Fibroblast of peridontal ligament (primary cell): ENCODE measurements around the gene PAM16.

Experiments used
- DNase-seq: peaks from one replicate; pipeline ENCODE4 v3.0.0-alpha.2; 2010; ENCODE audit errors: extremely low read depth

Gene PAM16

DNA sequence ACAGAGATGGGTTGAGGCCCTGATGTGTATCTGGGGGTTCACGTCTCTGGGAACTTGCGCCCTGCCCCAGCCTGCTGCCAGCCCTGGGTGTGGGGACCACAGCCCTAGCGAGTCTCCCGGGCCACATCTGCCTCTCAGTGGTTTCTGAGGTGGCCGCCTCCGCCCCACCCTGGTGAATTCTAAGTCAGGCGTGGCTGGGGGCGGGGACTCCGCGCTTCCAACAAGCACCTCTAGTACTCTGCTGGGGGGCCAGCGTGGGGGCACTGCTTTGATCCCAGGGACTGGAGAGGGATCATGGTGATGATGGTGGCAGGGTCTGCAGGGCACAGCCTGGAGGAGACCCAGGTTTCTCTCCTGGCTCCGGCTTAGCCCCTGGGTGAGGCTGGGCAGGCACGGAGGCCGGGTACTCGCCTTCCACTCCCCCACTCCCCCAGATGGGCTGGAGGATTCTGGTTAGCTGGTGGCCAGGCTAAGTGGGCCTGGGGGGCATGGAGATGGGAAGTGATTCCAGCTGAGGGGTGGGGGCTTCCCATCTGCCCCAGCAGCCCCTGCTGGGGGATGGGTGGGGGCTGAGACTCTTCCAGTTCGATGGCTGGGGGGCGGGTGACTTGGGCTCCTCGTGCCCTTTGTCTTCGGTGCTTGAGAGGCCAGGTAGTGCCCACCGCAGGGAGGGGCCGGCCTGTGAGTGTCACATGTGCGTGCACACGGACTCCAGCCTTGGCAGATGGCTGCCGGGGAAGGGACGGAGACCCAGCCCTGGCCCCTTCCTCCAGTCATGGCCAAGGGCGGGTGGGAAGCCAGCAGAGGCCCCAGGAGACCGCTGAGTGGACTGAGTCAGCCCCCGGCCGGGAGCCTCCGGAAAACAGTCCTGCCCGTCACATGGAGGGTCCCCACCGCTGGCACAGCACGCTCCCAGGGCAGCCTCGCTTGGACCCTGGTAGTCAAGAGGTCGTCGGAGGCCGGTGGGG, 31.4 kb downstream of the PAM16 start:
- no peak for DNase-seq

DNA sequence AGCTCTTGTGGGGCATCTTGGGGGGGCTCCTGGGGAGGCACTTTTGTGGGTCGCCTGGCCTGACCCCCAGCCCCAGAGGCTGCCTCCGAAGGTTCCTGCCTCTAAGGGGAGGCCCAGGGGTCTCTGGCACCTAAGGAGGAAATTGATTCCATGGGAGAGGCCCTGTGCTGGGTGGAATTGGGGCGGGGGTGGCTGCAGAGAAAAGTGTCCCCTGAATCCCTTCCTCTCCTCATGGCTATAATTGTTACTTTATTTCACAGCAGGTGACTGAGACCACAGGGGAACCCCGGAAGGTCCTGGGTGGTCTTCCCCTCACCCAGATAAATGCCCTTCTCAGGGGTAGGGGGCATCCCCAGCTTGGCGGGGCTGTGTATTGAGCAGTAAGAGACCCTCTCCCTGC, 32.2 kb downstream of the PAM16 start:
- no peak for DNase-seq

DNA sequence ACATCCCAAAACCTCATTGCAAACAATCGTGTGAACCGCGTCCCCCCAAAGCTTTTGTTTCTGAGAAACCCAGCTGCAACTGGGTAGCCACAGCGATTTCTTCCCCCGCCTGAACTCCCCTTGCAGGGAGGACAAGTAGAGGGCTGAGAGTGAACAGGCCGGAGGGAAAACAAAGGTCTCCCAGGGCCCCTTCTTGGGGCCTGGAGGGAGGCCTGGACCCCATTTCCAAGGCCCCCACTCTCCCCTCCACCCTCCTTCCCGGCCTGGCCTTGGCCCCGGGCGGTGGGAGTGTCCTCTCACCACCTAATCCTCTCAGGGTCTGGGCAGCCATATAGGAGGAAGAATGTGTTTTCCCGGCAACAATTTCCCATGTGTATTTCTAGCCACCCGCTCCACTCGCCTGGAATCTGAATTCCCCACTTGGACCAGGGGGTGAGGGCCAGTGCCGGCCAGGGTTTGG, 32.6 kb downstream of the PAM16 start:
- peak; percentile 38 for DNase-seq

DNA sequence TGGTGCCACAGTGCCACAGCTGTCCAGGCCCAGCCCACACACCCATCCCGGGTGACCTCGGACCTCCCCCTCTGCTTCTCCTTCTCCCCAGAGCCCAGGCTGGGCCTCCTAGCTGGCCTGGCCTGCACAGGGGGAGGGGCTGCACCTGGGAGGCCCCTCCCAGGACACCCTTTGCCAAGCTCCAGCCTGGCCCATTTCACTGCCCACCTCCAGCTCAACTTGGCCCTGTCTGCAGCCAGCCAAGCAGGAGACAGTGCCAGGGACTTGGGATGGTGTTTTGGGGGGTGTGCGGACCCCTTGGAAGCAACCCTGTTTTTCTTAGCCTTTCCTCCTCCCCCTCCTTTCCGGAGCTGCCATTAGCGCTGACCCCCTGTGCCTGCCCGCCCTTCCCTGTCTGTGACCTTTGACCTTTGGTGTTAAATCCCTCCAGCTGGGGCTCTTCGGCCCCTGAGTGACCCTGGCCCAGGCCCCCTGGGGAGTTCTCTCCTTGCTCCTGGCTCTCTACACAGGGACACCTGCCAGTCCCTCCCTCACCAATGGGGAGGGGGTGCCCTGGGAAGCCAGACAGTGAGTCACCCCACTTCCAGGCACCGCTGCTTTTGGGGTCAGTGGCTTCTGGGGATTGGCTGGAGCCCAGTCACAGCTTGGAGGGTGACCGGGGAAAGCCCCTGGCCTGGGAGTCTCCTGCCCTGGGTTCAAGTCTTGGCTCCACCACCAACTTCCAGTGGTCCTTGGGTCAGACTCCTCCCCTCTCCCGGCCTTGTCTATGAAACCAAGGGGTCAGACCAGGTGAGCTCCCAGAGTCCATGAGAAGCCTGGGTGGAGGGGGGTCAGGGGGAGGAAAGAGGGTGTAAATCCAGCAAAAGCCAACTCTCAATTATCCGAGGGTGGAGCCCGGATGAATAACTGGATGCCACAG, 33.3 kb downstream of the PAM16 start:
- no peak for DNase-seq

DNA sequence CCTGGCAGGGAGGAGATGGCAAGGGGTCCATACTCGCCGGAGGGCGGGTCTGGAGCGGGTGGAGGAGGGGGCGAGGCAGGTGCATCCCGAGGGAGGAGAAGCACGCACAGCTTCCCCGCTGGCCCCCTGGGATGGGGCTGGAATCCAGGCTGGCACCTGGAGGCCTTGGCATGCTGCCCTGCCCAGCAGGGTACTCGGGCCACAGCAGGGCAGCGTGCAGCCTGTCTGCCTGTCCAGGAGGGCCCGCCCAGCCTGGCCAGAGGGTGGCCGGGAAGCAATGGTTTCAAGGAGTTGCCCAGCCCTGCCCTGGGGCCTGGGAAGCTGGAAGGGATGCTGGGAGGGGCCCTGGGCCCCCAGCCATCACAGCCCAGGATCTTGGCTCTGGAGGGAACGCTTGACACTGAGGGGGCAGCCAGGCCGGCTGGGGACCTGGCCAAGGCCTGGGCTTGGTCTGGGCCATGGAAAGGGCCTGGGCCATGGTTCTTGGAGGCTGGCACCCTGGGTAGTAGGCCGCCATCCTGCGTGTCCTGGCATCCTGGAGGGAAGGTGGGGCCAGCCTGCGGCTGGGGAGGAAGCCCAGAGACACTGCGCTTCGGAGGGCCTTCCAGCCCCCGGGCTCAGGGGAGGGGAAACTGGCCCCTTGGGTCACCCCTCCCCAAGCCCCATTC, 34.1 kb downstream of the PAM16 start:
- DNase-seq = peak; percentile 33

DNA sequence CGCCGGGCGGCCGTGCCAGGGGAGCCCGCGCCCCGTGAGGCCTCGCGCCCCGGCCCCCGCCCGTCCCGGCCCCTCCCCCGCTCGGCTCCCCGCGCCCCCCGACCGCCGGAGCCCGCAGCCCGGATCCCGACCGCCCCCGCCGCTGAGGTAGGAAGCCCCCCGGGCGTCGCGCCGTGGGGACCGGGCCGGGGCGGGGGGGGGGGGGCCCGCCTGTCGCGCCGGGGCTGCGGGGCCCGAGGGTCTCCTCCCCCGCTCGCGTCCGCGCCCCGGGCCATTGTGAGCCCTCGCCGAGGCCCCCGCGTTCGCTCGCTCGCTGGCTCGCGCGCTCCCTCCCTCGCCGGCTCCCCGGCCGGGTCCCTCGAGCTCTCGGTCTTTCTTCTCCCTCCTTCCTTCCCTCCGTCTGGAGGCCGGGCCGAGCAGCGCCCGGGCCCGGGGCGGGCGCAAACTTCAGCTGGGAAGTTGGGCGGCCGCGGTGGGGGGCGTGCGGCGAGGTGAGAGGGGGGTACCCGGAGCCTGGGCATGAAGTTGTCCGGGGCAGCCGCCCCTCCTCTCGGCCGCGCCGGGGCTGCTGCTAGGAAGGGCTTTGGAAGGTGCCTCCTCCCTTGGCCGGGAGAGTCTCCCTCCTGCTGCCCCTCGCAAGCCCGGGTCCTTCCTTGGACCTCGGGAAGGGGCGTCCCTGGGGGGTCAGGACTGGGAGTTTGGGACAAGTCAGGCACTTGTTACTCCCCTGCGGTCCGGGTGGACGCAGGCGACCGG, 34.8 kb downstream of the PAM16 start:
- no peak for DNase-seq

DNA sequence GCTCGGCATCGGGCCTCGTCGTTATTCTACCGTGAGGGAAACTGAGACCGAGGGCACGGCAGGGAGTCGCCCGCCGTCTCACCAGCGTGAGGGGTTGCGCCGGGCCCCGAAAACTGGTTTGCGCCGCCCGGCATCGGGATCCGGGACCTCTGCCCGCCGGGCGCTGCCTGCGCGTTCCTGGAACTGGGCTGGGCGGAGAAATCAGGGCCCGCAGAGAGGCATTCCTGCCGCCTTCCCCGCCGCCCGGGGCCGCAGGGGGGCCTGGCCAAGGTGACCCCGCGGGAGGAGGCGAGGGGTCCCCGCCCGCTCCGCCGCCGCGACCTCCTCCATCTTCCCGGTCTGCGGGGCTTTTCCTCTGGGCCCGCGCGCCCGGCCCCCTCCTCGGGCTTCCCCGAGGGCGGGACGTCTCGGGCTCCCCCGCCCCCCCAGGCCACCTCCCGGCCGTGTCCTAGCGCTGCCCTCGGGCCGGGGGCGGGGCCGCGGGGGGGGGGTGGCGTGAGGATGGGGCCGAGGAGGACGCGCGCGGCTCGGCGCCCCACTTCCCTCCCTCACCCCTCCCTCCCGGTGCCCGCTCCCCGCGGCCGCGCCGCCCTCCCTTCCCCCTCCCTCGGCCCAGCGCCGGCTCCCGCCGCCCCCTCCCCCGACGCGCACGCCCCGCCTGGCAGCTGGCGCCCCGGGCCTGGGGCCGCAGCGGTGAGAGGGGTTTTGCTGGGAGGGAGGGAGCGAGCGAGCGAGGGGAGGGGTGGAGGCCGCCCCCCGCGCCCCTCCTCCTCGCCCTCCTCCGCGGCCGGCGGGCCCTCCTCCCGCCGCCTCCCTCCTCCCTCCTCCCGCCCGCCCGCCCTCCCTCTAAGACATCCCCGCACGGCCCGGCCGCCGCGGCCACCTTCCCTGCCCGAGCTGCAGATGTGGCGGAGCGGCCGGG, 35.7 kb downstream of the PAM16 start, which contains the start of gene GLIS2:
Gene GLIS2, plus strand, starts transcription at position 882 of the 922 bp plus-strand sequence. CDS start 16,214 bp downstream, outside the sequence.
- DNase-seq = peak; percentile 70

DNA sequence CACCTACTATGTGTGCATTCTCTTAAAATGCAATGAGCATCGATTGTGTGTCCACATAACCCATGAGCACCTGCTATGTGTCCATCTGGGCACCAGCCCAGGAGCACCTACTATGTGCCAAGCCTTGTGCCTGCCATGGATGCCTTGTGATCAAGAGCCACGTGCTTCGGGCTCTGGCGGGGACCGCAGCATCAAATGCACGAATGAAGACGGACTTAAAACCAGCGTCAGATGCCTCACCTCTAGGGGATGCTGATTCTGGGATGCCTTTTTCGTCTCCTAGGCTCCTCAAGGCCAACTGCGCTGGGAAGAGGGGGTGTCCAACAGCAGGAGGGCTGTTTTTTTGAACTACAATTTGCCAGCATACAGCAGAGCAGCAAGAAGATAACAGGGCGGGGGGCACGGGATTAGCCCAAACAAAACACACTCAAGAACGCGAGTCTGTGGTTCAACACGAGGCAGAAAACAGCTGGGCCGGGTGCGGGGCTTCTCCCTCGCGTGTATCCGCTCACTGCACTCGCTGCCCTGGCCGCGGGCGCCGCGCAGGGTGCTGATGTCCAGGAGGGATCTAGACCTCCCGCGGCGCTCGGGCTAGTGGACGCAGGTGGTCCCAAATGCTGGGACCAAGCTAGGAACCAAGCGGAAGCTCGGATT, 36.5 kb downstream of the PAM16 start:
- peak; percentile 60 for DNase-seq

DNA sequence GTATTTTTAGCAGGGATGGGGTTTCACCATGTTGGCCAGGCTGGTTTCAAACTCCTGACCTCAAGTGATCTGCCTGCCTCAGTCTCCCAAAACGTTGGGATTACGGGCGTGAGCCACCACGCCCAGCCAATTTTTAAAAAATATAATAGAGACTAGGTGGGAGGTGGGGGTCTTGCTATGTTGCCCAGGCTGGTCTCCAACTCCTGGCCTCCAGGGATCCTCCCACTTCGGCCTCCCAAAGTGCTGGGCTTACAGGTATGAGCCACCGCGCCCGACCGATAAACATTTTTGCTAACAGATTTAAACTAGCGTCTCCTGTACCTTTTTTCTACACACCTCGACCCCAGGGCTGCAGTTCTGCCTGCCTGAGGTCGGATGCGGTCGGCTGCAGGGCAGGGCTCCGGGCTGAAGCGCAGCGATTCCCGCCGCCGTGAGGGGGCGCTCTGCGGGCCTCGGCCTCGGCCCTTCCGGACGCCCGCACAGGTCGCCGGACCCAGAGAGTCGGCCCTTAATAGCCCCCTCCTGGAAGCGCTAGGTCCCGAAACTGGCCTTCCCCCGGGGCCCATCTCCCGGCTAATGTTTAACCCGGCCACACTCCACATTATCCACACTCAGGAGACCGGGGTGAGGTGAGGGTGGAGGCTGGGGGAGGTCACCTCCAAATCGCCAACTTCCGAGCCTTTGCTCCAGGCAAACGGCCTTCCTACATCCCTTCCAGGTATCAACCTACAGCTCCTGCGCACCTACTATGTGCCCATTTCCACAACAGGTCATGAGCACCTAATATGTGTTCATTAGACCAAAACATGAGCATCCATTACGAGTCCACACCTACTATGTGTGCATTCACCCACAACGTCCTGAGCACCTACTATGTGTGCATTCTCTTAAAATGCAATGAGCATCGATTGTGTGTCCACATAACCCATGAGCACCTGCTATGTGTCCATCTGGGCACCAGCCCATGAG, 37.3 kb downstream of the PAM16 start:
- no peak for DNase-seq

DNA sequence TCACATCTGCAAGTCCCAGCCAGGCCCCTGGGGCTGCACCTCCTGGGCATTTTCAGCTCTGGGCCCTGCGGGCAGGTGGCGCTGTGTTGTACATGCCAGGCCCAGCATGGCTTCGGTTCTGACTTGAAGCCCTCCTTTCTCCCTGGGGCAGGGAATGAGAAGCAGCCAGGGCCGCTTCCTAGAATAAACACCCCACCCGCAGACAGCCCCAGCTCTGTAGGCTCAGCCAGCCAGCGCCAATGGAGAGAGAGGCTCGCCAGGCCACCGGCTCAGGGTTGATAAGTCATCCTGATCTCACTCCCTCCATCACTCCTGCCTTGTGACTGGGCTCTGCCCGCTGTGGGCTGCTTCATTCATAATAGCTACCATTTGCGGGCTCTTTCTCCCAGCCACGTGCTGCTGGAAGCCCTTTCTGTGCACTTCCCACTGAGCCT, 41.3 kb downstream of the PAM16 start:
- DNase-seq = peak; percentile 92

DNA sequence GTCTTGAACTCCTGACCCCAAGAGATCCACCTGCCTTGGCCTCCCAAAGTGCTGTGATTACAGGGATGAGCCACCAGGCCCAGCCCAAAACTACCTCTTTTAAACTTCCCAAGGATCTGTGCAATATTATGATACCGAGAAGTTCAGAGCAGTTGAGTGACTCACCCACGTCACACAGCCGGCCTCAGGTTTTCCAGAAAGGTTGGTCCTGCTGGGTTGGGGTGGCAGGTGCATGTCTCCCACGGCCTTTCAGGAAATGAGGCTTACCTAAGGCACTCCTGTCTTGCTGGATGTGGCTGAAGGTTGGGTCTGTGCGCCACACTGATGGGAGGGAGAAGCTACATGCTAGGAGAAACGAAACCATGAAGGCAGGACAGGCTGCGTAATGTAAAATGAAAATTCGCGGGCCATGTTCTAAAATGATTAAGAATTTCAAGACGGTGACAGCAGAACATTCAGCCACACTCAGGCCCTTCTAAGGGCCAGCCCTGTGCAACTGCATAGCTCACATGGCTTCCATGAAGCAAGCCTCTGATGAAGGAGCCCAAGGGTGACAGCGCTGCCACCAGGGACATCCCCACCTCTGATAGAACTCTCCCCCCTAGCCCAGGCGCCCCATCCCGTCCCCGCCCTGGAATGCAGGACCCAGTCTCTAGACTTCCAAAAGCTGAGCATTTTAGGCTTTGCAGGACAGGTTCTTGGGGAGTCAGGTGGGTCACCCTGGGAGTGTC, 41.9 kb downstream of the PAM16 start:
- no peak for DNase-seq

DNA sequence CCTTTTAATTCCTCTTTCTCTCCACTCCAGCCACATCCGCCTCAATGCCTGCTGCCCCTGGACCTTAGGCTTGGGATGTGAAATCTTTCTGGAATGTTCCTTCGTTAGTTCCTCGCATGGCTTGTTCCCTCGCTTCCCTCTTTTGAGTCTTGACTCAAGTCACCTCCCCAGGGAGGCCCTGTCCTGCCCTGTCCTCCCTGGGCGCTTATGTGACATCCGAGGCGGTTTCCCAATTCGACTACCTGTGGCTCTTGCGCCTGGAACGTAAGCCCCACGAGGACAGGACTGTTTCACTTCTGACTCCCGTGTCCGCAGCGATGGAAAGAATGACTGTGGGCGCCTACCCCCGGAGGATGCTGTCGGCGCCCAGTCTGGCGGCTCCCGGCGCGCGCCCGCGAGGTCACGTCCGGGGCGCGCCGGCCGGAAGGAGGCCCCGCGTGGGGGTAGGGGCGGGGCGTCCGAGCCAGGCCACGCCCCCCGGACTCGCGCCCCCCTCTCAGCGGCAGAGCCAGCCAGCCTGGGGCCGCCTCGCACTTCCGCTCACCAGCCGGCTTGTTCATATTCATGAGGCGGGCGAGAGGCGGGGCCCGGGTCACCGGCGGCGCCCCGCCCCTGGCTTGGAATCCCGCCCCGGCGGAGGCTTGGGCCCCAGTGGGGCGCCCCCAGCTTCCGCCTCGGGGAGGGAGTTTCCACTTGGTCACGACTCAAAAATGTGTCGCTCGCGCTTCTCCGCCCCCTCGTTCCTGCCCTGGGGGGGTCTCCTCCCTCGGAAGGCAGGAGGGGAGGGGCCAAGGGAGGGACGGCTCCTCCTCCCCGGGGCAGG, 43.7 kb downstream of the PAM16 start:
- peak; percentile 82 for DNase-seq

DNA sequence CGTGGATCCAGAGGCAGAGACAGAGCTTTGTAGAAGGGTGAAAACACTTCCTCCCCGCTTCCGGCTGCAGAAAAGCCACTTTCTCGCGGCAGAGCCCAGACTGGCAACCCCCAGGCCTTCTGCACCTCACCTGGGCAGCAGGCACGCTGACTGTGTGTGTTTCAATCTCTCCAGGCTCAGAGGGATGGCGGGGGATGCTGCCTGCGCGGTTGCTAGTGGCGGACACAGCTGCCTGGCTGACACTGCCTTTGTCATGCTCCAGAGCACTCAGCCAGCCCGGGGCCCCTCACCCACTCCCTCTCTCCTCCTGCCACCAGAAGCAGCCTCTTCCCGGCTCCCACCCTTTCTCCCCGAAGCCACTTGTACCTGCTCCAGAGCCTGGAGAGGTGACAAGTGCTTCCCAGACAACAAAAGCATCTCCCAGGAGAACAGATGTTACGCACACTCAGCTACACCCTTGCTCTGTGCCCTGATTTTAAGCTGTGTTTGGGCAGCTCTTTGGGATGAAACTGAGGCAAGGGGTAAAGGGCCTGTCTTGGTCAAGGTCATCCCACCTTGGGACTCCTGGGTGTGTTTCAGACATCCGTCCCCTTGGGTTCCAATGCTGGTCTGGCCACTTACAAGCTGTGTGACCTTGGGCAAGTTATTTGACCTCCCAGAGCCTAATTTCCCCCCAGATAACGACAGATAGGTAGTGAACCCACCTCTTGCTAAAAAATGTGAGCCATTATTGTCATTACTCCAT, 44.5 kb downstream of the PAM16 start:
- no peak for DNase-seq

DNA sequence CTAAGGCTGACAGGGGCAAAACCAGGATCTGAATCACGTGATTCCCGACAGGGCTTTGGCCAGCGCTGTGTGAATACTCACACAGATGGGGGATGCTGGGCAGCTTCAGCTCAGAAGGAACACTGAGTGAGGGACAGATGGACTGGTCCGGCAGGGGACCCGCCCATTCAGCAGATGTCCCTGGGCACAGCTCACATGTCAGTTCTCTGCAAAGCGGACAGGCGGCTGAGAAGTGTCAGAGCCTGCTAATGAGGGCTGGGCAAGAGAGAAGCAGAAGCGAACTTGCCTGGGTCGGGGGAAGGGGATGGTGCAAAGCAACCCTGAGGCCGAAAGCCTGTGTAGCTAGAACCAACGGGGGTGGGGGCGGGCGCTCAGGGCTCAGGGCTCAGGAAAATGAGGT, 47.1 kb downstream of the PAM16 start:
- no peak for DNase-seq

DNA sequence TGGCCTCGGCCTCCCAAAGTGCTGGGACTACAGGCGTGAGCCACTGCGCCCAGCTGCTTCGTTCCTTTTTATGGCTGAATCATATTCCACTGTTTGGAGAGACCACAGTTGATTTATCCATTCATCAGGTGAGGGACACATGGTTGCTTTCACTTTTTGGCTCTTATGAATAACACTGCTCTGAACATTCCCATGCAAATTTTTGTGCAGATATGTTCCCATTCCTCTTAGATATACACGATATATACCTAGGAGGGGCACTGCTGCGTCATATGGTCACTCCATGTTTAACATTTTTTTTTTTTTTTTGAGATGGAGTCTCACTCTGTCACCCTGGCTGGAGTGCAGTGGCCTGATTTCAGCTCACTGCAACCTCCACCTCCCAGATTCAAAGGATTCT, 49.2 kb downstream of the PAM16 start:
- no peak for DNase-seq

DNA sequence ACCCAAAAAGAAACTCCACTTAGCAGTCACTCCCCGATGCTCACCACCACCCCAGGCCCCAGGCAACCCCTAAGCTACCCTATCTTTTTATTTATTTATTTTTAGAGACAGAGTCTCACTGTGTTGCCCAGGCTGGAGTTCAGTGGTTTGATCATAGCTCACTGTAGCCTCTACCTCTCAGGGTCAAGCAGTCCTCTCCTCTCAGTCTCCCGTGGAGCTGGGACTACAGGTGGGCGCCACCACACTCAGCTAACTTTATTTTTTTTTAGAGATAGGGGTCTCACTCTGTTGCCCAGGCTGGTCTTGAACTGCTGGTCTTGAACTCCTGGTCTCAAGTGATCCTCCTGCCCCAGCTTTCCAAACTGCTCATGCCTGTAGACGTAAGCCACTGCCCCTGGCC, 49.9 kb downstream of the PAM16 start:
- no peak for DNase-seq
